OCI-LY3 (cell line): ENCODE measurements around the gene SLC16A9.
"Not testable (repeated sequence)": the region's sequence is repeated elsewhere in the genome, so short reads cannot be mapped to it uniquely, and the experiment has no call there.

ENCODE experiments used
- H2AFZ ChIP-seq: fragments of 200-600, 300-600 bp; shearing (Covaris generic); 2 replicates; pipeline ENCODE4 v1.6.0; 2014; ENCODE audit warnings: antibody characterized with exemption, low read depth, low read length
- H3K27ac ChIP-seq: fragments of 200-600, 300-600 bp; sonication (generic); 2 replicates; pipeline ENCODE4 v1.5.1; 2014; ENCODE audit warnings: mild to moderate bottlenecking, low read length, moderate library complexity, mixed read lengths
- H3K27me3 ChIP-seq: fragments of 200-600, 300-600 bp; sonication (generic); 2 replicates; pipeline ENCODE4 v1.6.1; 2014; ENCODE audit warnings: low read depth, low read length, mixed read lengths
- H3K36me3 ChIP-seq: fragments of 200-600, 300-600 bp; sonication (generic); replicated peaks from 2 replicates; pipeline ENCODE3; 2014; ENCODE audit warnings: low read depth, low read length, mixed read lengths
- H3K4me1 ChIP-seq: fragments of 300-600, 200-600 bp; sonication (generic); 2 replicates; pipeline ENCODE4 v1.6.1; 2014; ENCODE audit warnings: low read length, mixed read lengths
- H3K4me2 ChIP-seq: fragments of 200-600, 300-600 bp; sonication (generic); 2 replicates; pipeline ENCODE4 v1.6.1; 2014; ENCODE audit warnings: low read length, mixed read lengths
- H3K4me3 ChIP-seq: fragments of 300-600, 200-600 bp; sonication (generic); 2 replicates; pipeline ENCODE4 v1.5.1; 2014; ENCODE audit warnings: antibody characterized with exemption, mild to moderate bottlenecking, low read length, moderate library complexity
- H3K79me2 ChIP-seq: fragments of 300-600, 200-600 bp; shearing (Covaris generic); 2 replicates; pipeline ENCODE4 v1.6.1; 2014; ENCODE audit warnings: mild to moderate bottlenecking, low read length, mixed read lengths
- H3K9ac ChIP-seq: fragments of 300-600, 200-600 bp; shearing (Covaris generic); 2 replicates; pipeline ENCODE4 v1.6.0; 2014; ENCODE audit warnings: mild to moderate bottlenecking, low read length, moderate library complexity
- H3K9me3 ChIP-seq: fragments of 200-600, 300-600 bp; shearing (Covaris generic); 2 replicates; pipeline ENCODE4 v1.6.1; 2014; ENCODE audit warnings: low read length, mixed read lengths; ENCODE audit not compliant: insufficient read depth
- H4K20me1 ChIP-seq: fragments of 200-600, 300-600 bp; sonication (generic); 2 replicates; pipeline ENCODE4 v1.6.1; 2016; ENCODE audit warnings: low read length, mixed read lengths; ENCODE audit not compliant: insufficient read depth
- CTCF ChIP-seq: fragments of 200-600, 300-600 bp; sonication (generic); IDR thresholded peaks from 2 replicates; pipeline ENCODE4 v1.5.1; 2014; ENCODE audit warnings: antibody characterized with exemption, low read length, low read depth
- EZH2phosphoT487 ChIP-seq: fragments of 200-600 bp; shearing (Covaris generic); IDR thresholded peaks from 2 replicates; pipeline ENCODE4 v1.6.1; 2018; ENCODE audit warnings: antibody characterized with exemption, mixed run types, low read depth

The SLC16A9 gene

GRCh38 chr10:59649606-59650346 lies 59.9 kb downstream of the SLC16A9 start:
- Histone ChIP-seq H3K9me3 (no peaks in the 10 kb centered on the region), H4K20me1 (no peaks in the 10 kb centered on the region), H3K4me3 (no peak overlapping the region), H3K4me1 (peaks cover 9% of the 10 kb centered on the region), H3K27me3 (no peaks in the 10 kb centered on the region), H3K4me2 (no peak overlapping the region), H3K36me3 (peaks cover 7% of the 10 kb centered on the region), H3K27ac (no peak overlapping the region), H2AFZ (no peak overlapping the region), H3K9ac (no peak overlapping the region), H3K79me2 (no peaks in the 10 kb centered on the region)
- no peak for TF ChIP-seq CTCF
- TF ChIP-seq EZH2phosphoT487: no peak

- no peak overlapping the region for H3K9ac ChIP-seq
- H3K4me2 ChIP-seq: no peak overlapping the region
Measured at GRCh38 chr10:59648711-59649201, 60.9 kb downstream of the SLC16A9 start.

GRCh38 chr10:59644841-59645240 lies 64.8 kb downstream of the SLC16A9 start:
- no peak for TF ChIP-seq CTCF
- TF ChIP-seq EZH2phosphoT487: no peak
- Histone ChIP-seq H3K9me3 (no peaks in the 10 kb centered on the region), H3K4me2 (no peak overlapping the region), H4K20me1 (no peaks in the 10 kb centered on the region), H2AFZ (no peak overlapping the region), H3K4me1 (no peaks in the 10 kb centered on the region), H3K27ac (no peak overlapping the region), H3K27me3 (no peaks in the 10 kb centered on the region), H3K9ac (no peak overlapping the region), H3K79me2 (no peaks in the 10 kb centered on the region), H3K4me3 (no peak overlapping the region), H3K36me3 (no peaks in the 10 kb centered on the region)

More at GRCh38 chr10:59648711-59649201, 60.9 kb downstream of the SLC16A9 start:
- Histone ChIP-seq H3K36me3 (peaks cover 7% of the 10 kb centered on the region), H3K27me3 (no peaks in the 10 kb centered on the region), H3K9me3 (no peaks in the 10 kb centered on the region), H3K27ac (no peak overlapping the region), H2AFZ (no peak overlapping the region), H3K79me2 (no peaks in the 10 kb centered on the region), H4K20me1 (no peaks in the 10 kb centered on the region), H3K4me3 (no peak overlapping the region), H3K4me1 (peaks cover 2% of the 10 kb centered on the region)
- TF ChIP-seq CTCF (no peak), EZH2phosphoT487 (no peak)

GRCh38 chr10:59641688-59642087 lies 68.0 kb downstream of the SLC16A9 start:
- H3K4me2 ChIP-seq, H3K27me3 ChIP-seq, H3K4me1 ChIP-seq, H3K36me3 ChIP-seq, H3K27ac ChIP-seq, H2AFZ ChIP-seq, H3K4me3 ChIP-seq, H3K79me2 ChIP-seq, H4K20me1 ChIP-seq, H3K9me3 ChIP-seq, H3K9ac ChIP-seq: not testable (repeated sequence)
